GM19193 (cell line): Measurements from ENCODE around the gene ATPAF1.

Source experiments
- POLR2A ChIP-seq: IDR thresholded peaks from 4 replicates; pipeline ENCODE4 v1.6.1; 2011; ENCODE audit not compliant: insufficient read depth, insufficient read length; ENCODE audit errors: extremely low read depth

The ATPAF1 gene, protein sequence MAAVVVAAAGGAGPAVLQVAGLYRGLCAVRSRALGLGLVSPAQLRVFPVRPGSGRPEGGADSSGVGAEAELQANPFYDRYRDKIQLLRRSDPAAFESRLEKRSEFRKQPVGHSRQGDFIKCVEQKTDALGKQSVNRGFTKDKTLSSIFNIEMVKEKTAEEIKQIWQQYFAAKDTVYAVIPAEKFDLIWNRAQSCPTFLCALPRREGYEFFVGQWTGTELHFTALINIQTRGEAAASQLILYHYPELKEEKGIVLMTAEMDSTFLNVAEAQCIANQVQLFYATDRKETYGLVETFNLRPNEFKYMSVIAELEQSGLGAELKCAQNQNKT

GRCh38 chr1:46667782-46668760 is at the start of gene ATPAF1:
TSS of gene ATPAF1 (minus strand) at chr1:46668364. CDS start at chr1:46668322, 42 bp downstream.
- peak; percentile 74 for TF ChIP-seq POLR2A

DNA sequence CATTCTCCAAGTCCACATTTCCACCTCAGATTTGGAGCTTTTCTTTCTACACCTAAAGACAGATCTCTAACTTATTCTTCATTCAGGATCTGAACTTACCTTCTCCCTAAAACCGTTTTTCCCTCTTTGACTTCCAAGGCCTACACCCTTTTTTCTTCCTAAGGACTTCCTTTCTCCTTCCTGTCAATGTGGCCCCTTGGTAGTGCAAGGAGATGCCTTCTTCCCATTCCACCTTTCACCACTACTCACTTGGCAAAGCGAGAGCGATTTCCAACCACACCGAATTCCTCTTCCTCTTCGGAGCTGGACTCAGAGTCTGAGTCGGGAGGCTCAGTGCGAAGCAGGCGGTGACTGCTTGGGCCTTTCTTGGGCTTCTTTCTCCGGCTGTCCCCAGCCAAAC is 49.5 kb upstream of the ATPAF1 start:
- no peak for TF ChIP-seq POLR2A

DNA sequence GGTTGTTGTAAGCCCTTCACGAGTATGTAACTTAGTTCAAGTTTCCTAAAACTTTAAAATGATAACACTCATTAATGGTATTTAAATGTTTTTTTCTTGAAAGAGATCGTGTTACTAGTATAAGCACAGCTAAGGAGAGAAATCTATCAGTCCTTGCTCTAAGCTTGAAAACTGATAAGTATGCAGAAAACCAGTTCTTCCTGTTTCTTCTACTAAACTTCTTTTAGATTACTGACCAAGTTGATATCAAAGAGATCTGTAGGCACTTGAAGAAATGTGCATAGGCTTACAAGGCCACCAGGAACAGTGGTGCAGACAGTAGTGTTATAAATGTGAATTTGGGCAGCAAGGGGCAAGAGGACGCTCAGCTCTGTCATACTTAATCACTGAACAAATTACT is 46.8 kb upstream of the ATPAF1 start:
- TF ChIP-seq POLR2A: no peak

DNA sequence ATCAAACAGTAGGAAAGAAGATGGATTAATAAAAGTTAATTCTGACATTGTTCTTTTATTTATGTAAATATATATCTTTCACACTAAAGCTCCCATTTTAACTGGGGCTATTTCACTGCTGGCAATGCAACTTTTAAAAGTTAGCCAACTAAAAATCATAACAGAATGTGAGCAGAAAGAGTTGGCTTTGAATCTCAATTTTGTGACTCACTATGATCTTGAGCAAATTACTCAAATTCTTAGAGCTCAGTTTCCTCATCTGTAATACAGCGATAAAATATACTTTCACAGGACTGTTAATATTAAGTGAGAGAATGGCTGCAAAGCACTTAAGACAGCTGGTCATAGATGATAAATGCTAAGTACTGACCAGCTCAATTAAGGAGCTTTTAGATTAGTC is 40.0 kb upstream of the ATPAF1 start:
- TF ChIP-seq POLR2A: no peak

DNA sequence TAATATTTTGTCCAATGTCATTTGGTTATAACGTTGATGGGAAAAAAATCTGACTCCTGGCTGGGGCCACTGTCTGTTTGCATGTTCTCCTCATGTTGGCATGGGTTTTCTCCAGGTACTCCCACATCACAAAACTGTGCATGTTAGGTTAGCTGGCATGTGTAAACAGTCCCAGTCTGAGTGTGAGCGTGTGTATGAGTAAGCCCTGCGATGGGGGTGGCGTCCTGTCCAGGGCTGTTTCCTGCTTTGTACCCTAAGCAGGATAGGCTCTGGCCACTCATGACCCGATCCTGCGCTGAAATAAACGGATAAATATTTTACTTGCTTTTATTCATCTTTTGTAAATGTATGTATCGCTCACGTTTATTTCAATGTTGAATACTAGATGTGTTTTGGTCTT is 37.2 kb upstream of the ATPAF1 start:
- no peak for TF ChIP-seq POLR2A

- TF ChIP-seq POLR2A: no peak
These were observed 35.9 kb upstream of the ATPAF1 start for GRCh38 chr1:46703927-46704641.

DNA sequence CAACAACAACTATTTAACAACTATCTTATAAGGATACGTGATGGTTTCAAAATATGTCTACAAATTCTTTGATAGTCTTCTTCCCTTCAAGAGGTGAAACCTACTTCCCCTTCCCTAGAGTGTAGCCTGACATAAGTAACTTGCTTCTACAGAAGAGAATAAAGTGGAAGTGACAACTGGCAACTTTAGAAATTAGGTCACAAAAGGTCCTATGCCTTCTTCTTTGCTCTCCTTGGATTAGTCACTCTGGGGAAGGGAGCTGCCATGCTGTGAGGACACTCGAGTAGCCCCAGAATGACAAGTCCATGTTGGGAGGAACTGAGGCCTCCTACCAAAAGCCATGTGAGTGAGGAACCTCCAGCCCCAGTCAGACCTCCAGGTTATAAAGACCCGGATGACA is 31.5 kb upstream of the ATPAF1 start:
- no peak for TF ChIP-seq POLR2A

GRCh38 chr1:46697053-46697452 is 28.9 kb upstream of the ATPAF1 start:
- no peak for TF ChIP-seq POLR2A

DNA sequence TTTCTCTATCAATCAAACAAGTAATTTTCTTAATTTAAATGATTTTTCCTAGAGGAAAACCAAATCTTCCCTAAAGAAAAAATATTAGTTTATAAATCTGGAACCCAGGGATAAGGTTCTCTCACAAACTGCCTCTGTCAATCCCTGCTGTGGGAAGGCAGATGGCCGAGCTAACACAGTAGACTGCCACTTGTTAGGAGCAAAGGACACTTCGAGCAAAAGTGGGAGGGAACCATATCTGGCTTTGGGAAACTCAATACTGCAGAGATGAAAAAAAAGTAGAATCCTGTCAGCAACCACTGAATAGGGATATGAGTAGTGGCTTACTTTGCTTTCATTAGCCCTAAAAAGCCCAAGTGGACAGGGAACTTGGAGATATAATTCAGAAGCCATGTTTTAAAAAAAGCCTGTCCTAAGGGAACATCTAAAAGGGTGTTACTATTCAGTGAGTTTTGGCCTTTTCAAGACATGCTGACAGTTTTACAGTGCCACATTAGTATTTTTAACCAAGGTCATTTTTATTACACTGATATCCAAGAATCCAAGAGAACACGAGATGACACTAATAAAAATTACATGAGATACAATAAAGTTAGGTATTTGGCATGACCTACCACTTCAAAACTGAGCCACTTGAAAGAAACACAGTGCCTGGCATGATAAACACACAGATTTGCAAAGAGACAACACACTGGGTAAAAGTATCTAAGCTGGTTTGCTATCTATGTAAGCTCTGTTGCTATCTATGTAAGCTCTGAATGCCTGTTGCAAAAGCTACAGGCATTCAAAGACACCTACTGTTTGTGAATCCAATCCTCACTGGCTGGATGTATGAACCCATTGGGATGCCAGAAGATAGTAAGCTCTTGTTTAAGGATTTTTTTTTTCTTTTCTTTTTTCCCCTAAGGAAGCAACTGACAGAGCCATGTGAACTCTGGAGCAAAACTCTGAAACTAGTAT is 24.9 kb upstream of the ATPAF1 start:
- TF ChIP-seq POLR2A: no peak

DNA sequence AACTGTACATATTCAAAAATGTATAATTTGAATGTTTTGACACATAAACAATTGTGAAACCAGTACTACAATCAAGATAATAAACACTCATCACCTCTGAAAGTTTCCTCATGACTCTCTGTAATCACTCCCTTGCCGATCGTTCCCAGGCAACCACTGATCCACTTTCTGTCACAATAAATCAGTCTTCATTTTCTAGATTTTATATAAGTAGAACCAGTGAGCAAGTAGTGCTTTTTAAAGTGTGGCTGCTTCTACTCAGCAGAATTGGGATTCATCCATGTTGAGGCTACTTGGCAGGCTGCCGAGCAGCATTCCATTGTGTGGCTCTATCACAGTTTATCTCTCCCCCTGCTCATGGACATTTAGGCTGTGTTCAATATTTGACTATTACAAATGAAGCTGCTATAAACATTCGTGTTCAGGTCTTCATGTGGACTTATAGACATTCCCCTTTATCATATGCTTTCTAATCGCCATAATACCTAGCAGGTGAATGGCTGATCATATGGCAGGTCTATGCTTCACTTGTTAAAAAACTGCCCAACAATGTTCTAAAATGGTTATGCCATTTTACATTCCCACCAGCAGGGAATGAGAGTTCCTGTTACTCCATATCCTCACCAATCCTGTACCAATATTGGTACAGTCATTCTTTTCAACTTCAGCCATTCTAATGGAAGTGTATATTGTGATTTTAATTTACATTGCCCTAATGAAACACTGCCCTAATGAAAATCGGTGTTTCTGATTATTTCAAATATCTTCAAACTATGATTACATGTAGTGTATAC is 24.0 kb upstream of the ATPAF1 start:
- TF ChIP-seq POLR2A: no peak

GRCh38 chr1:46690931-46691421 is 22.8 kb upstream of the ATPAF1 start:
- no peak for TF ChIP-seq POLR2A

DNA sequence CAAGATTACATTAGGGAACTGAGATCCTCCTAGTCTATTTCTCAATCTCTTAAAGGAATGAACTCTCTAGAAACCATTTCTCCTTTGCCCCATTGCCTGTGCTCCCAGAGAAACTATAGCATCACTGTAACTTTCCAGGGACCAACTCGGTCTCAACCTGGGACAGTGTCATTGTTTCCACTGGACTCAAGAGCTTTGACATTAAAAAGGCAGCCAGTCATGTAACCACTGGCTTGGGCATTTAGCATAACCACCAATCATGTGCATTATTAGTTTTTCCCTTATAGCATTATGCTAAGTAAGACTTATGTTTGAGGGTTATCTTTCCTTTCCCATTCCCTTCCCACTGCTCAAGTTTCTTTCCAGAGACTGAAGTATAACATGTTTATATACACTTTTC is 21.7 kb upstream of the ATPAF1 start:
- no peak for TF ChIP-seq POLR2A

DNA sequence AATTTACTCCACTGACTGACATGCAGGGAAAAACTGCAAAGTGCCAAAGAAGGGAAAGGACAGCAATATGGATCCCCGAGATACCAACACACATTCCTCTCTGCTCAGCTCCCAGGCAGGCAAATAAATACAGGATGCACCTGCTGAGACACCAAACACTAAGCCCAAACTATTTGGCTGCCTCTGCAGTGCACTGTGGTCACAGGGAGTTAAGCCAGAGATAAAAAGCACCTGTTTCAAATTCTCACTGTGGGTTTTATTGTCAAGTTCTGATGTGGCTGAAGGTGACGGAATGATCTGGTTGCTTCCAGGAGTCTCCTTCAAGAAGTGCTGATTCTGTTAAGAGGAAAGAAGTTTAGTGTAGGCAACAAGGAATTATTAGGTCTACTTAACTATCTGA is 21.2 kb upstream of the ATPAF1 start:
- no peak for TF ChIP-seq POLR2A
